ELR (cell line): ENCODE data around the gene DOCK7.
A peak's percentile ranks its signal among the peaks of the same experiment; 100 is the strongest.

Experiments used
- DNase-seq: peaks from one replicate; pipeline ENCODE4 v3.0.0-alpha.2; 2015; ENCODE audit warnings: low read depth

The DOCK7 gene

GRCh38 chr1:62448221-62448933 lies 239.8 kb downstream of the DOCK7 start:
- no peak for DNase-seq

- no peak for DNase-seq
Observed at GRCh38 chr1:62444701-62445100, 243.5 kb downstream of the DOCK7 start.

- DNase-seq = peak; percentile 20
Observed at GRCh38 chr1:62439652-62440371, 248.4 kb downstream of the DOCK7 start.

DNA sequence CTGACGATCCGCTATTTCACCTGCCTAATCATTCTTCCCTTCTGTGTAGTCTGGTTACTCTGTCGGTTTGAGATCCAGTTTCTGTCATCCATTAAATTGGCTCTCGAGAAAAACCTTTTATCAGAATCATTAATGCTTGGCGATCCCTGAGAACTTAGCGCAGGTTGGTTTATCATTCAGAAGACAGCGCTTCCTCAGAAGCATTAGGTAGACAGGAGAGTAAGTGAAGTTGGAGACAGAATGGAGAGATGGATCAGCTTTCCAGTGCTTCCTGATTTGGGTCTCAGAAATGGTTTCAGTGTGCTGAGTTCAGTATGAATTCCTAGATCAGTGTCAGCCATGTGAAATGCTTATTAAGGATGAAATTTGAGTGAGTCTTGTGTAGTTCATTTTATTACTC lies 250.0 kb downstream of the DOCK7 start:
- peak; percentile 46 for DNase-seq

GRCh38 chr1:62437273-62437940 lies 250.8 kb downstream of the DOCK7 start:
- DNase-seq = peak; percentile 33

DNA sequence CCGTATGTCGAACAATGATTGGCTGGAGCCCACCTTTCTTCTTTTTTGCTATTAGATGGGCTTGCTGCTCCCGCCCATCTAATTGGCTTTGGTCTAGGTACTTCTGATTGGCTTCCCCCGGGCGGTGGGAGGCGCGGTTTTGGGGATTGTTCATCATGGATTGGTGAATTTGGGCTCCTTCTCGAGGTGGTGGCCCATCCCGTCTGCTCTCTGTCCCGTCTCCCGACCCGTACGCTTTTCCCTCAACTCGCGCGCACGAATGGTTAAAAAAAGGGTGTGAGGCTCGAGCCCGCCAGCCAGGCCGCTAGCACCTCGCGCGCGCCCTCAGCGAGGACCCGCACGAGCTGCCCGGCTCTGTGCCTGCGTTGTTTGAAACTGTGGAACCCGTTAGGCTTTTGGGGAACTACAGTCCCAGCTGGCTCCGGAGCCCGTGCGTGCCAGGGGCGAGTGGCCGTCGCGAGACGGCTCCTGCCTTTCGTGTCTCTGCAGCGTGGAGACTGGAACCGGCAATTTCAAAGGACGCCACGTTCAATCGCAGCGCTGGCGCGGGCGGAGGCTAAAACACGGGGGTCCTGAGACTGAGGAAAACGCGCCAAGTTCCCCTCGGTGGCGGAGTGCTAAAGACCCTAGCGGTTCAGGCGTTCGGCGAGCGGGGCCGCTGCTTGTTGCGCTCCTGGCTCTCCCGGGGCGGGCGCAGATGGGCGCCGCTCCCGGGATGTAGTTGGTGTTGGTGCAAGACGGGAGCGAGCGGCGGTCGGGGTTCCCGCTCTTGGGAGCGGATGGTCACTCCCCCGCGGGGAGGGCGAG lies 251.5 kb downstream of the DOCK7 start, which contains the start of gene USP1:
Gene USP1 (plus strand): TSS at position 584 of the 807 bp plus-strand sequence. CDS start 2,819 bp downstream, outside the sequence.
- DNase-seq = peak; percentile 100

DNA sequence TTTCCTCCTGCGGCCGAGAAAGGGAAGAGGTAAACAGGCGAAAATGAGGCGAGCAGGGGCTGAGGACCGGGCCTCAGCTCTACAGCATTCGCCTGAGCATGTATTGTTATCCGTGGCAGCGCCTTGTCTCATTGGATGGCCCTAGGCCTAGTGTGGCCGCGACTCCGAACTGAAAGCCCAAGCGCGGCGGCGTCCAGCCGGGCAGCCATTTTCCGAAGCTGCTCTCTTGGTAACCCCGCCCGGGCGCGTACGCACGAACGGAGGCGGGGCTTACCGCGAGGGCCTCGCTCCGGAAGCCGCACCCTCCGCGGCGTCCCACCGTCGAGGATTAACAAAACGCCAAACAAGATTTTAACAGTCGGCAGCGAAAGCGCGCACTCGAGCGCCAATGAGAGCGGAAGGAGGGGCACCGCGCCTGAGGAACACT lies 252.1 kb downstream of the DOCK7 start:
- DNase-seq = no peak

DNA sequence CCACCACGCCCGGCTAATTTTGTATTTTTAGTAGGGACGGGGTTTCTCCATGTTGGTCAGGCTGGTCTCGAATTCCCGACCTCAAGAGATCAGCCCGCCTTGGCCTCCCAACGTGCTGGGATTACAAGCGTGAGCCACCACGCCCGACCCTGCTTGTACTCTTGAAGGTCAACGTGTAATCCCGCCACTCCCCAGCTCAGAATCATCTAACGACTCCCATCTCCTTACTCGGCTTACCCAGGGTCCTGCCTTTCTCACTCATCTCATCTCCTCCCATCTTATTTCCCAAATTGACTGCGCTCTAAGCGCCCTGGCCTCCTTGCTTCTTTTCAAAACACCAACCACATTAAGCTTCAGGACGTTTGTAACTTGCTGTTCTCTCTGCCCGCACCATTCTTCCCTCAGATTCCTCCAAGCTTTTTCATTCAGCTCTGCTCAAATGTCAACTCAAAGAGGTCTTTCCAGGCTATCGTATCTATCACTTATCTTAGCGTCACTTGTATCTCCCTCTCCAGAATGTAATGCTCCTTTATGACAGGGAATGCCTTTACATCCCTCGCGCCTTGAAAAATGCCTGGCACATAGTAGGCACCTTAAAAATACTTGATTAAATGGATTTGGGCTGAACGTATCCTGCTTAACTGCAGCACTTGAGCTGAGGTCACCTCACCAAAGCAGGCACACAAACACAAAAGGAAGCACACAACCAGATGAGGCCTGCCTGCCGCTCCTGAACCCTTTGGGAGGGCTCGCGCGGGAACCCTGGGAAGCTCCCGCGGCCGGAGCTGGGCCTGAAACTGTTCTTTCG lies 252.8 kb downstream of the DOCK7 start:
- DNase-seq = peak; percentile 4

GRCh38 chr1:62434618-62435001 lies 253.6 kb downstream of the DOCK7 start:
- DNase-seq = no peak

GRCh38 chr1:62433861-62434617 lies 254.1 kb downstream of the DOCK7 start:
- DNase-seq = peak; percentile 17

DNA sequence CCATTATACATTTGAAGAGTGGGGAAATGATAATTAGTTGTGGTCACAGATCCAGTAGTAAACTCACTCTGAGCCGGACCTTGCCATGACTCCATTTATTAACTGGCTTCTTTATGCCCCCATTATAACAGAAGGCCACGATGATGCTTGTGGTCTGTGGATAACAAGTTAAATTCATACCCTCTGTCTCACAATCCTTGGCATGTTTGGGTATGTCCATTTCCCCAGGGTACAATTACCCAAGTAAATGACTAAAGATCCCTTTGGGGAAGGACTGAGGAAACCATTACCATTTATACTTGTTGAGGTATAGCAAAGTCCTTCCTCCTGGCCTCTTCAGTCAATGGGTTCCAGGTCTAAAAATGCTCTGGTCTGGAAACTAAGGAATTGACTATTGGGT lies 258.6 kb downstream of the DOCK7 start:
- no peak for DNase-seq

- no peak for DNase-seq
Observed at GRCh38 chr1:62428351-62428750, 259.8 kb downstream of the DOCK7 start.

DNA sequence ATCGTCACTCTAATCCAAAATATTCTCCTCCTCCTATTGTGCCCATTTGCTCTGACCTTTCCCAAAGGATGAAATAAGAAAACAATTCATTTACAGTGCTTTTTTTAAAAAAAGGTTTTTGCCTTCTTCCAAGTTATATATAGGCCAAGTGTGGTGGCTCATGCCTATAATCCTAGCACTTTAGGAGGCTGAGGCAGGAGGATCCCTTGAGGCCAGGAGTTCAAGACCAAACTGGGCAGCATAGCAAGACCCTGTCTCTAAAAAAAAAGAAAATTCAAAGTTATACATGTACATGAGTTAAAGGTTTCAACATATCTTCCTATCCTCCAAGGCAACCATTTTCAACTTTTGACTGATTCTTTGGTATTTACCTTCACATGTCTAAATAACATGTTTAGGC lies 261.4 kb downstream of the DOCK7 start:
- DNase-seq = no peak

- DNase-seq = no peak
Observed at GRCh38 chr1:62426237-62426636, 261.9 kb downstream of the DOCK7 start.

DNA sequence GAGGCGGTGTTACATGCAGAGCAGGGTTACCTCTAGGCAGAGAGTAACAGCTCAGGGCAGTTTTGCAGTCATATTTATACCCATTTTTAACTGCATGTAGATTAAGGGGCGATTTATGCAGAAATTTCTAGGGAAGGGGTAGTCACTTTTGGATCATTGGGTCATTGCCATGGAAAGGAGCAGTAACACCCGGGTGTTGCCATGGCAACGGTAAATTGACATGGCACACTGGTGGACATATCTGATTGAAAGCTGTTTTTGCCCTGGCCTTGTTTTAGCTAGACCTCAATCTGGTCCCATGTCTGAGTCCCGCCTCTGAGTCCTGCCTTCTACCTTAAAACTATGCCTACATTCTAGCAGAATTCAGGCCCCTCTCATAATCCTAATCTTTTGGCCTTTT lies 263.1 kb downstream of the DOCK7 start:
- DNase-seq = no peak

DNA sequence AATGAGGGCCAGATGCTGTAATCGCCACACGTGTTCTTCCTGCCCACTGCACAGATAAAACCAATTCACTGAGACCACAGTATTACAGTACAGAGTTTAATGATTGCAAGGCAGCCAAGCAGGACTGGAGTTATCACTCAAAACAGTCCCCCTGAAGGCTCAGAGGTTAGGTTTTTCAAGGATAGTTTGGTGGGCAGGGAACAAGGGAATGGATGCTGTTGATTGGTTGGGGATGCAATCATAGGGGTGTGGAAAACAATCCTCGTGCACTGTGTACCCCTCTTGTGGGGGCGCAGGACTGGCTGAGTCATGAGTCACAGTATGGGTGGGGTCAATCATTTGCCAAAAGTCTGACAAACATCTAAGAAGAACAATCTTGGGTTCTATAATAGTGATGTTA lies 263.8 kb downstream of the DOCK7 start:
- peak; percentile 32 for DNase-seq

GRCh38 chr1:62423580-62424242 lies 264.5 kb downstream of the DOCK7 start:
- DNase-seq = no peak

GRCh38 chr1:62420214-62420613 lies 268.0 kb downstream of the DOCK7 start:
- DNase-seq = no peak

DNA sequence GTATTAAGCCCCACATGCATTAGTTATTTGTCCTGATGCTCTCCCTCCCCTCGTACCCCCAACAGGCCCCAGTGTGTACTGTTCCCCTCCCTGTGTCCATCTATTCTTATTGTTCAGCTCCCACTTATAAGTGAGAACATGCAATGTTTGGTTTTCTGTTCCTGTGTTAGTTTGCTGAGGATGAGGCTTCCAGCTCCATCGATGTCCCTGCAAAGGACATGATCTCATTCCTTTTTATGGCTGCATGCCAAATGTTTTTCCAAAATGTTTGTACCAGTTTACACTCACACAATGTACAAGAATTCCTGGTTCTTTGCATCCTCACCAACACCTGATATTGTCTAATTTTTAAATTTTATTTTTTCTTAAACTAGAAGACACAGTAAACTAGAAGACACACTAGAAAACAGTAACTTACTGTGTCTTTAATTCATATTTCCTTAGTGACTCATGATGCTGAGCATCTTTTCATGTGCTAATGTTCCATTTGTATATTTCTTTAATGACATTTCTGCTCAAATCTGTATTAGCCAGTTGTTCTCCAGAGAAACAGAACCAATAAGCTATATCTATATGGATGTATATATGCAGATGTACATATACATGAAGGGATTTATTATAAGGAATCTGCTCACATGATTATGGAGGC lies 270.7 kb downstream of the DOCK7 start:
- DNase-seq = peak; percentile 32
